HK-2 (cell line): Measurements from ENCODE around the gene ATRNL1.
A peak's percentile ranks its signal among the peaks of the same experiment; 100 is the strongest.

Source experiments
- DNase-seq: peaks from one replicate; pipeline ENCODE4 v3.0.0-alpha.2; 2018; ENCODE audit not compliant: unreplicated experiment

Gene ATRNL1

GRCh38 chr10:115898242-115898641 is 805.1 kb downstream of the ATRNL1 start:
- no peak for DNase-seq

GRCh38 chr10:115902596-115902995 is 809.4 kb downstream of the ATRNL1 start:
- no peak for DNase-seq

GRCh38 chr10:115903207-115903606 is 810.0 kb downstream of the ATRNL1 start:
- DNase-seq = no peak

GRCh38 chr10:115903845-115904244 is 810.7 kb downstream of the ATRNL1 start:
- DNase-seq = no peak

- no peak for DNase-seq
These were observed 815.9 kb downstream of the ATRNL1 start for GRCh38 chr10:115909037-115909436.

- DNase-seq = no peak
These were observed 817.0 kb downstream of the ATRNL1 start for GRCh38 chr10:115909962-115910731.

GRCh38 chr10:115914475-115914874 is 821.3 kb downstream of the ATRNL1 start:
- DNase-seq = no peak

- no peak for DNase-seq
These were observed 822.3 kb downstream of the ATRNL1 start for GRCh38 chr10:115915429-115915828.

- no peak for DNase-seq
These were observed 825.6 kb downstream of the ATRNL1 start for GRCh38 chr10:115918812-115919211.

GRCh38 chr10:115921795-115922194 is 828.6 kb downstream of the ATRNL1 start:
- peak; percentile 36 for DNase-seq

- no peak for DNase-seq
These were observed 838.1 kb downstream of the ATRNL1 start for GRCh38 chr10:115931309-115931708.

GRCh38 chr10:115932099-115932498 is 838.9 kb downstream of the ATRNL1 start:
- no peak for DNase-seq

GRCh38 chr10:115933098-115933497 is 839.9 kb downstream of the ATRNL1 start:
- DNase-seq = no peak

GRCh38 chr10:115935731-115936130 is 842.6 kb downstream of the ATRNL1 start:
- no peak for DNase-seq

GRCh38 chr10:115936926-115937767 is 844.0 kb downstream of the ATRNL1 start:
- no peak for DNase-seq

GRCh38 chr10:115937768-115938056 is 844.5 kb downstream of the ATRNL1 start:
- no peak for DNase-seq

GRCh38 chr10:115939101-115939854 is 846.1 kb downstream of the ATRNL1 start:
- no peak for DNase-seq

- DNase-seq = no peak
These were observed 848.2 kb downstream of the ATRNL1 start for GRCh38 chr10:115941361-115941771.

GRCh38 chr10:115942101-115942500 is 848.9 kb downstream of the ATRNL1 start:
- no peak for DNase-seq

- no peak for DNase-seq
These were observed 851.4 kb downstream of the ATRNL1 start for GRCh38 chr10:115944538-115944937.

GRCh38 chr10:115945701-115946445 is 852.7 kb downstream of the ATRNL1 start:
- no peak for DNase-seq

- no peak for DNase-seq
These were observed 853.9 kb downstream of the ATRNL1 start for GRCh38 chr10:115947104-115947503.
